Stimulated activated CD4-positive, alpha-beta T cell treated with anti-CD3 and anti-CD28 coated beads, Interleukin-4, amount 100 ng/mL, for 1 hour (primary cell): ENCODE data around the gene NR5A1.

ENCODE experiments used
- DNase-seq: peaks from one replicate; pipeline ENCODE4 v3.0.0-alpha.2; 2020

NR5A1 gene

GRCh38 chr9:124498040-124498439, 9.2 kb downstream of the NR5A1 start:
- DNase-seq = no peak

GRCh38 chr9:124497441-124497840, 9.8 kb downstream of the NR5A1 start:
- no peak for DNase-seq

- no peak for DNase-seq
Measured at GRCh38 chr9:124496463-124496862, 10.7 kb downstream of the NR5A1 start.

GRCh38 chr9:124496075-124496449, 11.1 kb downstream of the NR5A1 start:
- DNase-seq = no peak

- DNase-seq = no peak
Measured at GRCh38 chr9:124495126-124496074, 11.8 kb downstream of the NR5A1 start.

GRCh38 chr9:124493794-124494479, 13.3 kb downstream of the NR5A1 start:
- no peak for DNase-seq

DNA sequence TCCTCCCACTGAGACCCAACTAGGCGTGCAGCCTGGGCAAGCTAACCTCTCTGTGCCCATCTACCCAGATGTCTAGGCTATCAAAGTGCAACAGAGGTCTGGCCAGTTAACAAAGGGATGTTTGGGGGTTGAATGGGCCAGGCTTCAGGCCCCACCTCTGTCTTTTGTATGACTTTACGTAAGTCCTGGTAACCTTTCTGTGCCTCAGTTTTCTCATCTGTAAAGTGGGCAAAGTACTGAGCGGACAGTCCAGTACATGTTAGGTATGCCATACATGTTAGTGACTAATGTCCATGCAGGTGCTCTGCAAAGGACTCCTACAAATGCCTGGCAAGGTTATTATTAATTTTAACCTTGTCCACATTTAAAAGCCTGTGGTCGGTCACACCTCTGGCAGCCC, 14.0 kb downstream of the NR5A1 start:
- no peak for DNase-seq

GRCh38 chr9:124492818-124493217, 14.4 kb downstream of the NR5A1 start:
- no peak for DNase-seq

- DNase-seq = no peak
Measured at GRCh38 chr9:124491049-124491975, 15.9 kb downstream of the NR5A1 start.

GRCh38 chr9:124490004-124490403, 17.2 kb downstream of the NR5A1 start:
- DNase-seq = no peak

DNA sequence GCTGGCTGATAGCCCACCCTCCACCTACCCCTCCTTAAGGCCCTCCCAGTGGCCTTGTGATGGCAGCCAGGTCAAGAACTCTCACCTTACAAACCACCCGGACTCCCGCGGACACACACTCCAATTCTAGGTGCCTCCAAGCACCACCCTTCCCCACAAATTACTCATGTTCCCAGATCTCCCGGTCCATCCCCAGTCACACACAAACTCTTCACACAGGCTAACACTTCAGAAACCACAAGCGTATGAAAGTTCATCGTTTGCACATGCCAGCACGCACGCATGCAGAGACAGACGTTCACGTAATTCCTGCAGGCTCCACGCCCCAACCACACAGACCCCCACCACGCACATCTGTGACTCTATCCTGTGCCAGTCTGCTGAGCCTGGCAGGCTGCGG, 18.0 kb downstream of the NR5A1 start:
- no peak for DNase-seq

DNA sequence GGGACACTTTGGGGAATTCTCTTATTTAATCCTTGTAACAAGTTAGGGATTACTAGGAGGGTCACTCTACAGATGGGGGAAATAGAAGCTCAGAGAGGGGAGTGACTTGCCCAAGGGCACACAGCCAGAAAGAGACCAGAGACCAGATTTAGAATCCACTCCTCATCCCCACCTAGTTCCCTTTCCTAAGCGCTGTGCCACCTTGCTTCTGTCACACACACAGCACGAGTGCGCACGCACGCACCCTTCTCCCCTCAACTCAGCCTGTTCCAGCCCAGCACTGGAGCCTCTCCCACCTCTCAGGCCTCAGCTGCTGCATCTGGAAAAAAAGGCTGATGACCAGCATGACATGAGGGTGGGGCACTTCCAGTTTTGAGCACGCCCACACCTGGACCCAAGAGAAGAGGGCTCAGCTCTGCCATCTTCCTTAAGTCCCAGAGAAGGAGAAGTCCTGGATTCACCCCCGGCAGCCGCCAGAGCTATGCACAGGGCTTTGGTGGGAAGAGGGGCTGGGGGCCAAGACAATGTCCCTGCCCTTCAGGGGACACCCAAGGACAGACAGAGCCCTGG, 18.5 kb downstream of the NR5A1 start:
- DNase-seq = no peak

DNA sequence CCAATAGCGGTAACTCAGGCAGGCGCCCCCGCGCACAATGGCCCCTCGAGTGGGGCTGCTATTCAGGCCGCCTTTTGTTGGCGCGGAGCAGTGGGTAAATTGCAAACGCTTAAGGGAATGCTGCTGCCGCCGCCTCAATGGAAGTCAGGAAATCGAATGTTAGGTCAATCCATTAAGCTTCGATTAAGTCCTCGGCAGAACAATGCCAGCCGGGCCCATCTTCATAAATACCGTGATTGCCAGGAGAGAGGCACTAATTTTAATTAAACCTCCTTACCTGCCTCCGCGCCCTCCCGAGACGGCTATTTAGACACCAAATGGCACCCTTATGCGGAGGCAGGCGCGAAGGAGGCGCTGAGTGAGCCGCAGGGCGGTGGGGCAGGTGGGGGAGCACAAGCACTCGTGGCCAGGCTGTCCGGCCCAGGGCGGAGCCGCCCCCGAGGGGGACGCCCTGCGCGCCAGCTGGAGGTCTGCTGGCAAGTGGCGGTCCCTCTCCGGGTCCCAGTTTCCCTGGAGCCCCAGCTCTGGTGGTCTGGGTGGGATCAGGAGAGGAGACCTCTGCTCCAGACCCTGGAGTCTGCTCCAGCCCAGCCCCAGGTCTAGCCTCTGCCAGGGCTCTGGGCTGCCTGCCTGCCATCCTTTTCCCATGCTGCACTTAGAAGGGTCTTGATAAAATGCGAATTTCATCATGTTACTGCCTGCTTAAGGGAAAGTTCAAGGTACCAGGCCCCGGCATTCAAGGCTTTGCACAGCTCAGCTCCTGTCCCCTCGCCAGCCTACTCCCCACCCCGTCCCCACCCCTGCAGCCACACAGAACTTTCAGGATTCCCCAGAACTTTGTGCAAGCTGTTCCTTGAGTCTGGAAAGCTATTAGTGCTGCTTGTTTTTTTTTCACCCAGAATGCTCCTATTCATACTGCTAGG, 19.7 kb downstream of the NR5A1 start:
- no peak for DNase-seq

- no peak for DNase-seq
Measured at GRCh38 chr9:124486778-124487259, 20.4 kb downstream of the NR5A1 start.

DNA sequence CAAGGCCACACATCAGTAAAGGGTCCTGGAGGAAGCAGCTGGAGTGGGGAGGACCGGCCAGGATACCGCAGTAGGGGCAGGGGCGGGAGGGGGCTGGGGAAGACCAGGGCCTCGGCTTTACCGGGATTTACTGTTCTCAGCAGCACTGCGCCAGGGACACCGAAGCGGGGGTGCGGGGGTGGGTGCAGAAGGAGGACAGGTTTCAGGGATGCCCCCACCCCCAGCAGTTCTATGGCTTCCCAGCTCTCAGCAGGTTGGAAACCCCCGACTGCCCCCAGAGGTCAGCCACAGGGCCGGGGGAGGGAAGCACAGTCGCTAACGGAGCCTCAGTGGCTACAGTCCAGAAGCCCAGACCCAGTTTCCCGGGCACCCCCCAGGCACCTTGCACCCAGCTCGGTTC, 21.3 kb downstream of the NR5A1 start:
- DNase-seq = no peak

DNA sequence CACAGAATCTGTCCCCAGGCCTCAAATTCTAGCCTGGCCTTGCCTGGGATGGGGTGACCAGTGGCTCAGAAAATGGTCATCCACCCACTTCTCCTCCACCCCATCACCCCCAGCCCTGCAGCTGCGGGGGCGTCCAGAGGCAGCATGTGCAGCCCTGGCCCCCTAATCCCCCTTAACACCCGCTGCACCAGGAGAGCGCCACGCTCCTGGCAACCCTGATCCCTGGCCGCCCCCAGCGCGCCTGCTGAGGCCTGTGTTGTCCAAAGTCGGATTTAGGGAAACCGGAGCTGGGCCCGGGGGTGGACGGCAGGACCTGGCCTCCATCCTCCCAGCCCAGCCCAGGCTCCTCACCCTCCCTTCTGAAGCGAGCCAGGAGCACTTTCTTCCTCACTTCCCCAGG, 22.0 kb downstream of the NR5A1 start:
- no peak for DNase-seq

DNA sequence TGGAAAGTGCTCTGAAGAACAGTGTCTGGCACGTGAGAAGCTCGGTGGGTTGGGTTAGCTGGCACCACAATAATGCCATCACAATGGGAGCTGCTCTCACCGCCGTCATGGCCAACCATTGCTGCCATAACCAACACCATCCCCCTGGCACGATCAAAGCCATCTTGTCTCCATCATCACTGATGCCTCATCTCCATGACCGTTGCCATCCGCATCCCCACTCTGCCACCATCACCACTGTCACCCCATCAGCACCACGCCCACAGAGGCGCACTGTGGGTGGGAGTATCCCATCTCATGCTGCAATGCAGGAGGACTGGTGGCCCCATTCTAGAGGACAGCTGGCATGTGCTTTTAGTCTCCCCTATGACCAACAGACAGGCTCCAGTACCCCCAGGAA, 23.7 kb downstream of the NR5A1 start:
- no peak for DNase-seq

GRCh38 chr9:124482431-124483031, 24.7 kb downstream of the NR5A1 start:
- no peak for DNase-seq

DNA sequence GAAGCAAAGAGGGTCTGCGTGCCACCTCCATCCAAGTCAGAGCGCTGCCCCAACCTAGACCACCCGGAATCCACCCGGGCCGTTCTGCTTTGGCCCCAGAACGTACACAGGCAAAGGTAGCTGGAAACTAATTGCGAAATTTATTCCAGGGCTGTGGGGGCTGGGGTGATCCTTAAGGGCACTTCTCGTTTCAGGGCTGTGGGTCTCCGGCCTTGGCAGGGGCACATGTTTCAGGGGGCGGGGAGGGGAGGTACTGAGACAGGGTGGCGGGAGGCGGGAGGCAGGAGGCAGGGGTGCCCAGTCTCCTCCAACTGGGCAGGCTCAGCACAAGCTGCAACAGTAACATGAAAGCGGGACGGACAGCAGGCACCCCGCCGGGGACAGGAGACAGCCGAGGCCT, 26.1 kb downstream of the NR5A1 start:
- DNase-seq = no peak

DNA sequence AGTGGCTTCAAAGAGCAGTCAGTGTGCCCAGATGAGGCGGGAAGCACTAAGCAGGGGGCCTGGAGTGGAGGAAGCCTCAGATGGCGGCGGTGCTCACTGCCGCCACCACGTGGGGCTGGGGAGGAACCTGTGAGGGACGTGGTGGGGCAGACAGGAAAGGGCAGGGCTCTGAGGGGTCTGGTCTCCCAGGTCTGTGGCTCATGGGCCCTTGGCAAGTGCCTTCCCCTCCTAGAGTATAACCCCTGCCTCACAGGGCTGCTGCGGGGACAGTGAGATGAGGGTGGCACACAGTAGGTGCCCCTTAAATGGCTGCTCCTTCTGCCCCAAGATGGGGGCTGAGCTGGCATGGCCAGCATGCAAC, 26.6 kb downstream of the NR5A1 start:
- no peak for DNase-seq

DNA sequence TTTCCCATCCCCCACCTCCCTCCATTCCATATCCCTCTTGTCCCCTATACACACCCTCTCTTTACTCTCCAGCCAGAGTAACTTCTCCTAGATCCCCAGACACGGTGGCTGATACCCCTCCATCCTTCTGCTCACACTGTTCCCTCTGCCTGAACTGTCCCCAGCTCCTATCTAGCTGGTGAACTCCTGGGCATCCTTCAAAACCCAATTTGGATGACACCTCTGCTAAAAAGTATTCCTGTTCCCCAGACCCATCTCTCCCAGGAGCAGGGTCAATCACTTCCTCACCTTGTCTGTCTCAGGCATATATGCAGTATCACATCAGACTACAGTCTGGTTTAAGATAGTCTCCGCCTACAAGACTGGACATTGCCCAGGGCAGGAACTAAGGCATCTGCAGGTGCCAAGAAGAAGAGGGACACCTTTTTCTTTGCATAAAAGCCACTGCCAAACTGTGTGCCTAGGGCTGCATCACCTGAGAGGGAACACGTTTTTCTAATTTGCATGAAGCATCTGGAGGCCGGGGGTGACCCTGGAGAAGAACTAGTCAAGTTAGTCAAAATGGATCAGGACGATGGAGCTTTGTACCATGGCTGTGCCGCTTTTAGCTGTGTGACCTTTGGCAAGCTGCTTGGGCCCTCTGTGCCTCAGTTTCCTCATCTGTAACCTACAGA, 27.1 kb downstream of the NR5A1 start:
- no peak for DNase-seq
